HCT116 (cell line): ENCODE measurements around the gene MGME1. TPM values are rescaled to one million over a fixed set of nuclear protein-coding genes. Genes with fewer than 3 reads are reported as not detected.
A peak's percentile ranks its signal among the peaks of the same experiment; 100 is the strongest.
"Not testable (repeated sequence)": the region's sequence is repeated elsewhere in the genome, so short reads cannot be mapped to it uniquely, and the experiment has no call there.

Experiments used
- ATAC-seq: fragments of 200-7000 bp; cut with Tn5 transposase; 2 replicates; pipeline ENCODE4 v1.9.1; 2020; ENCODE audit warnings: mild to moderate bottlenecking, moderate library complexity
- BruUV-seq: library from RNA; stranded (reverse); fragments of 400-500 nt; replicated peaks from 2 replicates; lab custom pipeline; 2021; lab: Mats Ljungman, UMichigan
- CTCF ChIA-PET: fragments of 300-600 bp; sonication (Branson Sonifier 250); formaldehyde crosslinking; loops from one replicate; lab custom pipeline; 2021; ENCODE audit warnings: antibody characterized with exemption; lab: Charles Lee
- POLR2A ChIA-PET: fragments of 300-600, 350-600 bp; sonication (Branson Sonifier 250); formaldehyde crosslinking; loops from one replicate; lab custom pipeline; 2021; ENCODE audit warnings: antibody characterized with exemption; lab: Charles Lee
- RAD21 ChIA-PET, 2 experiments: fragments of 300-600 bp; sonication (Branson Sonifier 250); formaldehyde crosslinking; loops; one replicate each; lab custom pipeline; 2023; ENCODE audit warnings: low total read pairs in 2 of 2; ENCODE audit not compliant: uncharacterized antibody in 2 of 2, unreplicated experiment in 2 of 2, low non-redundant PET in 1 of 2; lab: Charles Lee
- DNase-seq: peaks from one replicate; pipeline ENCODE4 v3.0.0-alpha.2; 2010; ENCODE audit warnings: low read depth, low spot score
- H2AFZ ChIP-seq: fragments of 200-600 bp; shearing (Covaris generic), sonication (generic); 2 replicates; pipeline ENCODE4 v1.6.1; 2017; ENCODE audit warnings: low read depth, mixed run types, mixed read lengths, antibody characterized with exemption, low read length; ENCODE audit not compliant: poor library complexity, severe bottlenecking
- H3K27ac ChIP-seq: 2 replicates; pipeline ENCODE4 v1.5.1; 2012; ENCODE audit warnings: low read depth, low read length
- H3K27me3 ChIP-seq: fragments of 200-600 bp; sonication (generic); 2 replicates; pipeline ENCODE4 v1.6.1; 2016; ENCODE audit warnings: mixed run types, low read length, mixed read lengths; ENCODE audit not compliant: insufficient read depth
- H3K36me3 ChIP-seq, 2 experiments: fragments of 200-500 bp in 1 of 2; fragments of 200-600 bp in 1 of 2; sonication (Bioruptor generic) in 1 of 2; sonication (generic) in 1 of 2; 2 replicates each; pipeline versions ENCODE4 v1.5.1 to v1.6.1; 2014 to 2016; ENCODE audit warnings: low read length in 2 of 2, inconsistent platforms in 1 of 2, mixed read lengths in 1 of 2, mixed run types in 1 of 2; ENCODE audit not compliant: insufficient read depth in 2 of 2, control insufficient read depth in 1 of 2
- H3K4me1 ChIP-seq, 2 experiments: fragments of 200-600 bp in 1 of 2; sonication (generic) in 1 of 2; 2 replicates each; pipeline versions ENCODE4 v1.5.1 to v1.6.1; 2012 to 2017; ENCODE audit warnings: low read length in 2 of 2, inconsistent platforms in 1 of 2, mild to moderate bottlenecking in 1 of 2, mixed read lengths in 1 of 2, mixed run types in 1 of 2, moderate library complexity in 1 of 2; ENCODE audit not compliant: insufficient read depth in 2 of 2, control insufficient read depth in 1 of 2
- H3K4me2 ChIP-seq: fragments of 200-600 bp; sonication (generic); 2 replicates; pipeline ENCODE4 v1.6.1; 2017; ENCODE audit warnings: mixed run types, low read length, mixed read lengths
- H3K4me3 ChIP-seq, 2 experiments: fragments of 200-600 bp in 1 of 2; sonication (generic) in 1 of 2; replicated peaks in 1 of 2; 2 replicates each; pipeline ENCODE4 v1.5.1; 2011 to 2016; ENCODE audit warnings: low read length in 2 of 2, control low read depth in 1 of 2, low read depth in 1 of 2, mild to moderate bottlenecking in 1 of 2, mixed read lengths in 1 of 2, mixed run types in 1 of 2
- H3K79me2 ChIP-seq: fragments of 200-600 bp; sonication (generic); 2 replicates; pipeline ENCODE4 v1.6.1; 2017; ENCODE audit warnings: mild to moderate bottlenecking, mixed run types, low read length, moderate library complexity, mixed read lengths; ENCODE audit not compliant: insufficient read depth
- H3K9ac ChIP-seq: fragments of 200-600 bp; sonication (generic); 2 replicates; pipeline ENCODE4 v1.6.1; 2016; ENCODE audit warnings: low read length, mixed read lengths
- H3K9me2 ChIP-seq: fragments of 200-600 bp; sonication (generic), shearing (Covaris generic); 2 replicates; pipeline ENCODE4 v1.6.1; 2017; ENCODE audit warnings: mixed run types, mild to moderate bottlenecking, moderate library complexity; ENCODE audit not compliant: insufficient read depth
- H3K9me3 ChIP-seq, 2 experiments: fragments of 200-500 bp in 1 of 2; fragments of 200-600 bp in 1 of 2; sonication (Bioruptor generic) in 1 of 2; sonication (generic) in 1 of 2; 2 replicates each; pipeline ENCODE4 v1.6.1; 2014 to 2017; ENCODE audit warnings: low read length in 2 of 2, mixed read lengths in 2 of 2, inconsistent platforms in 1 of 2, low read depth in 1 of 2, mild to moderate bottlenecking in 1 of 2, mixed run types in 1 of 2, moderate library complexity in 1 of 2; ENCODE audit not compliant: control insufficient read depth in 1 of 2, insufficient read depth in 1 of 2
- H4K20me1 ChIP-seq: fragments of 200-600 bp; sonication (generic), shearing (Covaris generic); 2 replicates; pipeline ENCODE4 v1.6.1; 2017; ENCODE audit warnings: mixed run types, mild to moderate bottlenecking, moderate library complexity; ENCODE audit not compliant: insufficient read depth
- ATF3 ChIP-seq: IDR thresholded peaks from 2 replicates; pipeline ENCODE4 v1.6.1; 2012
- CTCF ChIP-seq, 3 experiments: fragments of 200-600 bp in 1 of 3; sonication (generic) in 1 of 3; IDR thresholded peaks in 2 of 3; conservative IDR thresholded peaks in 1 of 3; 2 replicates each; pipeline ENCODE4 v1.5.1; 2012 to 2017; ENCODE audit warnings: low read depth in 2 of 3, low read length in 2 of 3, antibody characterized with exemption in 1 of 3, borderline replicate concordance in 1 of 3, control low read depth in 1 of 3, mild to moderate bottlenecking in 1 of 3, mixed read lengths in 1 of 3, mixed run types in 1 of 3, moderate library complexity in 1 of 3; ENCODE audit not compliant: insufficient read depth in 1 of 3
- EZH2 ChIP-seq: fragments of 200-600 bp; sonication (generic); IDR thresholded peaks from 2 replicates; pipeline ENCODE4 v1.6.1; 2017; ENCODE audit warnings: antibody characterized with exemption, mixed run types
- JUND ChIP-seq: IDR thresholded peaks from 2 replicates; pipeline ENCODE4 v1.6.1; 2012
- POLR2A ChIP-seq: IDR thresholded peaks from 2 replicates; pipeline ENCODE4 v1.7.0; 2011; ENCODE audit warnings: borderline replicate concordance; ENCODE audit not compliant: insufficient read depth, insufficient read length; ENCODE audit errors: extremely low read depth
- POLR2AphosphoS5 ChIP-seq: IDR thresholded peaks from 2 replicates; pipeline ENCODE4 v1.6.1; 2011; ENCODE audit warnings: mild to moderate bottlenecking, low read depth, low read length, moderate library complexity
- RAD21 ChIP-seq: IDR thresholded peaks from 2 replicates; pipeline ENCODE4 v1.6.1; 2012; ENCODE audit warnings: low read depth, mild to moderate bottlenecking
- SP1 ChIP-seq: IDR thresholded peaks from 2 replicates; pipeline ENCODE4 v1.6.1; 2012; ENCODE audit warnings: low read depth
- YY1 ChIP-seq: IDR thresholded peaks from 2 replicates; pipeline ENCODE4 v1.6.1; 2011; ENCODE audit warnings: low read length, low read depth, moderate library complexity, mild to moderate bottlenecking; ENCODE audit not compliant: insufficient replicate concordance; ENCODE audit errors: extremely low read depth
- intact Hi-C: fragments of 100-400 bp; cut with micrococcal nuclease; formaldehyde crosslinking; loops from 2 replicates; pipeline ENCODE4 v1.10.0; 2022
- total RNA-seq: library from RNA; stranded (reverse); gene quantifications from one replicate; pipeline ENCODE4 v1.2.1, GENCODE V29; 2021; ENCODE audit not compliant: unreplicated experiment

The MGME1 gene
- total RNA-seq, 1 experiment from 2014 or later = 37.1 TPM

GRCh38 chr20:17959257-17959627, 9.6 kb upstream of the MGME1 start:
- H3K4me2 ChIP-seq = no peak overlapping the region
- DNase-seq (no peak), ATAC-seq (no peak)
- no peaks in the 10 kb centered on the region for H3K9me3 ChIP-seq
- ChIA-PET RAD21 (no interaction called here), POLR2A (interaction anchor here (1.9 kb wide), 1 partner anchor 8 kb away, joined by 7 read pairs; the partner anchor contains the start of gene SNX5), CTCF (no interaction called here)
- H3K27ac ChIP-seq = no peak overlapping the region
- no TSS peak for BruUV-seq
- H3K9ac ChIP-seq = 0 out of 2 replicates have a peak overlapping the region, but pooled peaks have one; percentile 3
- intact Hi-C loops = no loop called here
- peaks cover 67% of the 10 kb centered on the region; the same call in 1 of the 2 replicates for H4K20me1 ChIP-seq
- H3K27me3 ChIP-seq = no peaks in the 10 kb centered on the region
- TF ChIP-seq POLR2AphosphoS5 = no peak
- no peak for TF ChIP-seq POLR2A
- no peak for TF ChIP-seq YY1
- TF ChIP-seq EZH2 = no peak
- no peak for TF ChIP-seq SP1
- no peak for TF ChIP-seq ATF3
- no peak for TF ChIP-seq CTCF (IDR thresholded peaks at IDR 0.05 in 2 of 3, conservative IDR thresholded peaks at IDR 0.05 in 1 of 3; ENCODE audit: borderline replicate concordance in 1 of 3, insufficient read depth in 1 of 3, low read depth in 2 of 3, low read length in 2 of 3)
- no peak for TF ChIP-seq JUND
- TF ChIP-seq RAD21 = no peak
- peaks cover 26 to 45% of the 10 kb centered on the region in 2 experiments for H3K36me3 ChIP-seq
- no peaks in the 10 kb centered on the region for H3K9me2 ChIP-seq
- no peak overlapping the region for H3K4me3 ChIP-seq
- H3K79me2 ChIP-seq = peaks cover 100% of the 10 kb centered on the region
- no peak overlapping the region for H2AFZ ChIP-seq
- H3K4me1 ChIP-seq = peaks cover 3 to 33% of the 10 kb centered on the region in 2 experiments; a peak in 3 of 4 replicates

- BruUV-seq, H3K27ac ChIP-seq, H3K27me3 ChIP-seq, CTCF ChIA-PET, H3K9me2 ChIP-seq, H3K9ac ChIP-seq, H3K4me2 ChIP-seq, POLR2A ChIA-PET, ATAC-seq, H2AFZ ChIP-seq, H3K4me3 ChIP-seq, H3K9me3 ChIP-seq, DNase-seq, RAD21 ChIA-PET: not testable (repeated sequence)
- Histone ChIP-seq H4K20me1 (peaks cover 75% of the 10 kb centered on the region; the same call in 1 of the 2 replicates), H3K36me3 (peaks cover 14 to 45% of the 10 kb centered on the region in 2 experiments), H3K79me2 (peaks cover 100% of the 10 kb centered on the region), H3K4me1 (peaks cover 6 to 45% of the 10 kb centered on the region in 2 experiments)
- intact Hi-C loops = loop anchor here (10.0 kb wide), 1 partner anchor 314 kb away; no protein-coding TSS in a partner anchor
These were observed 8.4 kb upstream of the MGME1 start for GRCh38 chr20:17960400-17960885.
